Natural killer cell (primary cell): ENCODE data around the gene PRICKLE2. TPM values are rescaled to one million over a fixed set of nuclear protein-coding genes. Genes with fewer than 3 reads are reported as not detected.

Experiments
- ATAC-seq, 3 donors: fragments of 150-1000 bp in 2 of 3; fragments of 200-7000 bp in 1 of 3; cut with Tn5 transposase; 1 replicate in 1 of 3; 2 replicates in 2 of 3; pipeline ENCODE4 v1.10.0; 2021; ENCODE audit warnings: mild to moderate bottlenecking in 2 of 3, moderate library complexity in 2 of 3
- DNase-seq, 2 donors: peaks; one replicate each; pipeline versions ENCODE4 v3.0.0 to v3.0.0-alpha.2; 2013 to 2021; ENCODE audit warnings: mixed read lengths in 1 of 2
- H3K27ac ChIP-seq: one replicate; pipeline ENCODE4 v1.5.1; 2013; ENCODE audit warnings: mild to moderate bottlenecking, low read length
- H3K27me3 ChIP-seq: one replicate; pipeline ENCODE4 v1.6.1; 2013; ENCODE audit warnings: low read length; ENCODE audit not compliant: control insufficient read depth, insufficient read depth
- H3K36me3 ChIP-seq: one replicate; pipeline ENCODE4 v1.6.1; 2013; ENCODE audit warnings: low read length; ENCODE audit not compliant: control insufficient read depth, insufficient read depth
- H3K4me1 ChIP-seq: one replicate; pipeline ENCODE4 v1.6.1; 2013; ENCODE audit warnings: low read length; ENCODE audit not compliant: control insufficient read depth, insufficient read depth
- H3K4me3 ChIP-seq: one replicate; pipeline ENCODE4 v1.5.1; 2013; ENCODE audit warnings: low read length
- H3K9me3 ChIP-seq: one replicate; pipeline ENCODE4 v1.6.1; 2013; ENCODE audit warnings: low read length; ENCODE audit not compliant: control insufficient read depth, insufficient read depth
- H3K27ac Mint-ChIP-seq, 2 donors: one replicate each; pipeline ENCODE4 v1.8.0; 2022; ENCODE audit warnings: mild to moderate bottlenecking in 2 of 2, mixed read lengths in 2 of 2, moderate library complexity in 1 of 2
- H3K27me3 Mint-ChIP-seq, 2 donors: one replicate each; pipeline ENCODE4 v1.8.0; 2022; ENCODE audit warnings: low read depth in 2 of 2, mixed read lengths in 2 of 2
- H3K36me3 Mint-ChIP-seq: one replicate; pipeline ENCODE4 v1.8.0; 2022; ENCODE audit warnings: mixed read lengths
- H3K4me1 Mint-ChIP-seq, 2 donors: one replicate each; pipeline ENCODE4 v1.8.0; 2022; ENCODE audit warnings: mixed read lengths in 2 of 2
- H3K4me3 Mint-ChIP-seq: one replicate; pipeline ENCODE4 v1.8.0; 2022; ENCODE audit warnings: mild to moderate bottlenecking, moderate library complexity, mixed read lengths
- H3K9me3 Mint-ChIP-seq, 2 donors: one replicate each; pipeline ENCODE4 v1.8.0; 2022; ENCODE audit warnings: mixed read lengths in 2 of 2
- whole genome bisulfite sequencing: methylation state at CpG from one replicate; pipeline ENCODE4 v1.1.7; 2013; ENCODE audit warnings: missing lambda C conversion rate; ENCODE audit not compliant: insufficient coverage; 5-methylcytosine and 5-hydroxymethylcytosine counted together
- intact Hi-C: fragments of 100-400 bp; cut with micrococcal nuclease; formaldehyde crosslinking; loops from one replicate; pipeline ENCODE4 v1.14.2; 2022
- total RNA-seq, 4 donors: library from RNA; stranded (reverse); fragments of 120-200 nt in 1 of 4; gene quantifications; one replicate each; pipeline versions ENCODE4 v1.2.3 to v1.2.4, GENCODE V29; 2013 to 2022
- TF ChIP-seq, protein P1 (sequence below): fragments of 200-600 bp; IDR thresholded peaks from one replicate; pipeline ENCODE4 v1.8.0; 2022; ENCODE audit warnings: antibody characterized with exemption

Gene PRICKLE2
- total RNA-seq, 3 donors from 2014 or later (not counting 1 experiment from before 2014, with no cell fraction given) = 0.07 to 3.3 (median 1.8) TPM

DNA sequence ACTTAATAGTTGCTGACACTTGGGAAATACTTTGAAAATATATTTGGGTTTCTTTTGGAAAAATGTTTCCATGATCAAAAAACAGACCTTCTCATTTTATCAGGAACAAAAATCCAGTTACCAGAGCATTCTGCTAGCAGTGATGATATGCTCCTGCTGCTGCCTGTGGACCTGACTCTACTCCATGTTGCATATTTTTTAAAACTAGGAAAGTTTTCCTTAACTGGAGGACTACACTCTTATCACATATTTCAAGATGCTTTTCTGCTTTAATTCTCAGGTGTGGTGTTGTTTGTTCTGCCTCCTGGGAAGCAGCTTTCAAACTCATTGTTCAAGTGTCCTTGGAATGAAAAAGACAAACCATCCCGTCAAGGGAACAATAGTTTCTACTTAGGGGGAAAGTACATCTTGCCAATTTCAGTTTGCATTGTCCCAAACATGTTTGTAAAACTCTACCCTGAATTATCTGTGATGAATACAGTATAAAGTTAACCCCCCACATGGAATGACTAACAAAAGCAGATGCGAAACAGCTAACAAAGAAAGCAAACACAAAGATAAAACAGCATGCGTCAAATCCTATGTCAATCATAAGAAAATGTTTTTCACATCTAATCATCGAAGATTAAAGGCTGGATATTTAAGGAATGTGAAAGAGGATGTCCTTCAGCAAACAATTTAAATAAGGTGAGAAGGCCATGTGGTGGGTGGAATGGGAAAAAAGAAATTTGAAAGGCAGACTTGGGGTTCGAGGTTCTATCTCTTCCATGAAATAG is 161.9 kb downstream of the PRICKLE2 start:
- no peak overlapping the region for H3K4me3 Mint-ChIP-seq
- Histone ChIP-seq H3K9me3 (no peaks in the 10 kb centered on the region), H3K36me3 (no peaks in the 10 kb centered on the region), H3K4me3 (no peak overlapping the region), H3K27me3 (peaks cover 4% of the 10 kb centered on the region), H3K4me1 (no peaks in the 10 kb centered on the region), H3K27ac (no peak overlapping the region)
- TF ChIP-seq, protein P1, sequence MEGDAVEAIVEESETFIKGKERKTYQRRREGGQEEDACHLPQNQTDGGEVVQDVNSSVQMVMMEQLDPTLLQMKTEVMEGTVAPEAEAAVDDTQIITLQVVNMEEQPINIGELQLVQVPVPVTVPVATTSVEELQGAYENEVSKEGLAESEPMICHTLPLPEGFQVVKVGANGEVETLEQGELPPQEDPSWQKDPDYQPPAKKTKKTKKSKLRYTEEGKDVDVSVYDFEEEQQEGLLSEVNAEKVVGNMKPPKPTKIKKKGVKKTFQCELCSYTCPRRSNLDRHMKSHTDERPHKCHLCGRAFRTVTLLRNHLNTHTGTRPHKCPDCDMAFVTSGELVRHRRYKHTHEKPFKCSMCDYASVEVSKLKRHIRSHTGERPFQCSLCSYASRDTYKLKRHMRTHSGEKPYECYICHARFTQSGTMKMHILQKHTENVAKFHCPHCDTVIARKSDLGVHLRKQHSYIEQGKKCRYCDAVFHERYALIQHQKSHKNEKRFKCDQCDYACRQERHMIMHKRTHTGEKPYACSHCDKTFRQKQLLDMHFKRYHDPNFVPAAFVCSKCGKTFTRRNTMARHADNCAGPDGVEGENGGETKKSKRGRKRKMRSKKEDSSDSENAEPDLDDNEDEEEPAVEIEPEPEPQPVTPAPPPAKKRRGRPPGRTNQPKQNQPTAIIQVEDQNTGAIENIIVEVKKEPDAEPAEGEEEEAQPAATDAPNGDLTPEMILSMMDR = no peak
- H3K36me3 Mint-ChIP-seq = no peaks in the 10 kb centered on the region
- H3K27ac Mint-ChIP-seq = no peak overlapping the region
- 85% methylated on average over 5 of the region's 5 CpGs for WGBS
- no peak for DNase-seq
- intact Hi-C loops = no loop called here
- H3K9me3 Mint-ChIP-seq = no peaks in the 10 kb centered on the region
- peaks cover 8 to 24% of the 10 kb centered on the region in 2 donors for H3K27me3 Mint-ChIP-seq
- H3K4me1 Mint-ChIP-seq = no peaks in the 10 kb centered on the region
- no peak for ATAC-seq

DNA sequence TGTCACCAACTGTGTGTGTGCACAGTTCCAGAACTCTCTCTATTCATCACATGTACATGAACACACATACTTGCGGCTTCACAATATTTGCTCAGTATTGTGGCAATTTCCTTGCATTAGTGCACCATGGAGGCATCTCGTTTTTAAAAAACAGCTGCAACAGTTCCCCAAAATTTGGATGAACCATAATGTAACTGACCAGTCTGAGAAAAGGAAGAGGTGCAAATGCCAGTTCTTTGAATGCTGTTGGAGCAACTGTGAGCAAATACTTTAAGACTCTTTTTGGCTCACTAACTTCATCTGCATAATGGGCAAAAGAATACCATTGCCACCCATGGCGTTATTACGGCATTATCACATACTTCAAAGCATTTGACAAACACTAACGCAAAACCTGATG is 163.6 kb downstream of the PRICKLE2 start:
- no peak overlapping the region for H3K27ac ChIP-seq
- ATAC-seq = no peak
- no peak for DNase-seq
- H3K36me3 ChIP-seq = no peaks in the 10 kb centered on the region
- peaks cover 5% of the 10 kb centered on the region for H3K27me3 ChIP-seq
- 91% methylated on average over 5 of the region's 5 CpGs for WGBS
- Mint-ChIP-seq H3K36me3 (no peaks in the 10 kb centered on the region), H3K4me3 (no peak overlapping the region), H3K9me3 (no peaks in the 10 kb centered on the region), H3K4me1 (no peaks in the 10 kb centered on the region), H3K27ac (no peak overlapping the region), H3K27me3 (peaks cover 11 to 39% of the 10 kb centered on the region in 2 donors)
- H3K4me3 ChIP-seq = no peak overlapping the region
- H3K4me1 ChIP-seq = no peaks in the 10 kb centered on the region
- TF ChIP-seq, protein P1 = no peak
- intact Hi-C loops = no loop called here
- no peaks in the 10 kb centered on the region for H3K9me3 ChIP-seq

DNA sequence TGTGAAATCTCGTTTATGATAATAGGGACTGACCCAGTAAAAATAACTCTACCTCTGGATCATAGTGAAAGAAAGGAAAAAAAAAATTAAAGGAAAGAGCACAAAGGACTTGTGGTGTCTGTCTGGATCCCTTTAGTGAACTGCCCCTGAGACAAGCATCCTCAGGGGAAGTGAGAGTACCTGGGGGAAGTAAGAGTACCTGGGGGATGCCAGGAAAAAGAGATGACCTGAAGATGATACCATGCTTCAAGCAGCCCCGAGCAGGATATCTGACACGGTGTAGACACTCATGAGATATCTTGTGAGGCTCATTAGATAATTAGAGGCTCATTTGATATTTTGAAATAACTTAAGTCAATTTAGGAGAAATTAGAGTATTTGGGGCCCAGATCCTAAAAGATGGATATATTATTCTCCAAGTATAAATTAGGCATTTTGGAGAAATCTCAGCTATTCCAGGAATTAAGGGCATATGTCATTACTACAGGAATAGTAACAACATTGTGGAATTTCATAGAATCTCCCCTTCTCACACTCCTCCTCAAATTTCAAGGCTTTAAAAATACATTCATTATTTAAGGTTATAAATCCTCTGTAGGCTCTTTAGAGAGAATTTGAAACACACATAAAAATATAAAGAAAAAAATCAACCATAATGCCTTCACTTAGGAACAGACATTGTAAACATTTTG is 165.6 kb downstream of the PRICKLE2 start:
- H3K4me3 ChIP-seq = no peak overlapping the region
- H3K9me3 ChIP-seq = no peaks in the 10 kb centered on the region
- Mint-ChIP-seq H3K27ac (no peak overlapping the region), H3K4me1 (no peaks in the 10 kb centered on the region), H3K36me3 (no peaks in the 10 kb centered on the region), H3K27me3 (peaks cover 16 to 52% of the 10 kb centered on the region in 2 donors), H3K4me3 (no peak overlapping the region), H3K9me3 (no peaks in the 10 kb centered on the region)
- DNase-seq = no peak
- intact Hi-C loops = no loop called here
- peaks cover 5% of the 10 kb centered on the region for H3K27me3 ChIP-seq
- H3K27ac ChIP-seq = no peak overlapping the region
- no peak for ATAC-seq
- TF ChIP-seq, protein P1 = no peak
- no peaks in the 10 kb centered on the region for H3K36me3 ChIP-seq
- H3K4me1 ChIP-seq = no peaks in the 10 kb centered on the region
- 77% methylated on average over 3 of the region's 3 CpGs for WGBS
